Liver (tissue), 9 donors: ENCODE results near the gene TLNRD1. TPM values are rescaled to one million over a fixed set of nuclear protein-coding genes. Genes with fewer than 3 reads are reported as not detected.

ENCODE experiments used
- DNase-seq: peaks from one replicate; pipeline ENCODE4 v3.0.0-alpha.2; 2017; ENCODE audit warnings: low spot score
- H3K27ac ChIP-seq, 2 donors: one replicate each; pipeline ENCODE4 v1.7.0; 2013; ENCODE audit warnings: inconsistent platforms in 2 of 2, low read length in 2 of 2, control low read depth in 1 of 2, low read depth in 1 of 2, mild to moderate bottlenecking in 1 of 2
- H3K27me3 ChIP-seq, 4 donors: one replicate each; pipeline versions ENCODE4 v1.6.1 to v1.7.0; 2013; ENCODE audit warnings: low read length in 3 of 4, inconsistent platforms in 1 of 4, mild to moderate bottlenecking in 1 of 4, moderate library complexity in 1 of 4; ENCODE audit not compliant: control insufficient read depth in 4 of 4, insufficient read depth in 4 of 4
- H3K36me3 ChIP-seq, 4 donors: one replicate each; pipeline versions ENCODE4 v1.6.1 to v1.7.0; 2013; ENCODE audit warnings: low read length in 3 of 4, mild to moderate bottlenecking in 3 of 4, low read depth in 1 of 4, moderate library complexity in 1 of 4; ENCODE audit not compliant: control insufficient read depth in 4 of 4, insufficient read depth in 3 of 4
- H3K4me1 ChIP-seq, 4 donors: one replicate each; pipeline versions ENCODE4 v1.6.1 to v1.7.0; 2013; ENCODE audit warnings: low read length in 3 of 4, mild to moderate bottlenecking in 3 of 4, moderate library complexity in 1 of 4; ENCODE audit not compliant: control insufficient read depth in 4 of 4, insufficient read depth in 4 of 4
- H3K4me3 ChIP-seq, 3 donors: one replicate each; pipeline versions ENCODE4 v1.6.1 to v1.7.0; 2013; ENCODE audit warnings: low read length in 3 of 3, control low read depth in 1 of 3, low read depth in 1 of 3, mild to moderate bottlenecking in 1 of 3
- H3K9ac ChIP-seq, 2 donors: one replicate each; pipeline ENCODE4 v1.7.0; 2013; ENCODE audit warnings: low read length in 2 of 2, mild to moderate bottlenecking in 2 of 2, moderate library complexity in 2 of 2, control low read depth in 1 of 2, low read depth in 1 of 2
- H3K9me3 ChIP-seq, 4 donors: one replicate each; pipeline versions ENCODE4 v1.6.1 to v1.7.0; 2013; ENCODE audit warnings: low read length in 3 of 4; ENCODE audit not compliant: control insufficient read depth in 4 of 4
- ATF3 ChIP-seq: IDR thresholded peaks from 2 replicates; pipeline ENCODE4 v1.6.1; 2016; ENCODE audit warnings: antibody characterized with exemption
- CTCF ChIP-seq: fragments of 150-350 bp; IDR thresholded peaks from 2 replicates; pipeline ENCODE4 v1.5.1; 2017; ENCODE audit warnings: improper control_type of control experiment, low read depth, low read length; ENCODE audit not compliant: missing input control
- EGR1 ChIP-seq, 2 donors: IDR thresholded peaks; 2 replicates each; pipeline ENCODE4 v1.6.1; 2016 to 2018; ENCODE audit warnings: antibody characterized with exemption in 2 of 2, low read depth in 2 of 2
- FOXA1 ChIP-seq: IDR thresholded peaks from 2 replicates; pipeline ENCODE4 v1.6.1; 2016; ENCODE audit warnings: antibody characterized with exemption
- FOXA2 ChIP-seq: IDR thresholded peaks from 2 replicates; pipeline ENCODE4 v1.6.1; 2016; ENCODE audit warnings: antibody characterized with exemption
- GABPA ChIP-seq, 2 donors: IDR thresholded peaks in 1 of 2; conservative IDR thresholded peaks in 1 of 2; 2 replicates each; pipeline ENCODE4 v1.6.1; 2016; ENCODE audit warnings: antibody characterized with exemption in 2 of 2, mild to moderate bottlenecking in 1 of 2, moderate library complexity in 1 of 2
- HNF4A ChIP-seq, 2 donors: conservative IDR thresholded peaks; 2 replicates each; pipeline ENCODE4 v1.6.1; 2016; ENCODE audit warnings: antibody characterized with exemption in 2 of 2, mild to moderate bottlenecking in 2 of 2
- HNF4G ChIP-seq: IDR thresholded peaks from 2 replicates; pipeline ENCODE4 v1.6.1; 2016; ENCODE audit warnings: antibody characterized with exemption
- JUND ChIP-seq, 2 donors: IDR thresholded peaks; 2 replicates each; pipeline ENCODE4 v1.6.1; 2016; ENCODE audit warnings: antibody characterized with exemption in 2 of 2
- MAX ChIP-seq: IDR thresholded peaks from 2 replicates; pipeline ENCODE4 v1.6.1; 2016; ENCODE audit warnings: antibody characterized with exemption
- NR2F2 ChIP-seq: IDR thresholded peaks from 2 replicates; pipeline ENCODE4 v1.6.1; 2016; ENCODE audit warnings: antibody characterized with exemption
- RAD21 ChIP-seq, 2 donors: IDR thresholded peaks; 2 replicates each; pipeline ENCODE4 v1.6.1; 2016; ENCODE audit warnings: antibody characterized with exemption in 2 of 2, mild to moderate bottlenecking in 2 of 2
- REST ChIP-seq: IDR thresholded peaks from 2 replicates; pipeline ENCODE4 v1.6.1; 2016; ENCODE audit warnings: antibody characterized with exemption, mild to moderate bottlenecking
- RXRA ChIP-seq, 2 donors: IDR thresholded peaks; 2 replicates each; pipeline ENCODE4 v1.6.1; 2017 to 2018; ENCODE audit warnings: antibody characterized with exemption in 2 of 2, mild to moderate bottlenecking in 1 of 2
- SP1 ChIP-seq: IDR thresholded peaks from 2 replicates; pipeline ENCODE4 v1.6.1; 2018; ENCODE audit warnings: antibody characterized with exemption, mild to moderate bottlenecking
- TAF1 ChIP-seq: conservative IDR thresholded peaks from 2 replicates; pipeline ENCODE4 v1.6.1; 2016; ENCODE audit warnings: antibody characterized with exemption, mild to moderate bottlenecking
- YY1 ChIP-seq: IDR thresholded peaks from 2 replicates; pipeline ENCODE4 v1.6.1; 2016; ENCODE audit warnings: antibody characterized with exemption, mild to moderate bottlenecking
- ZBTB33 ChIP-seq: IDR thresholded peaks from 2 replicates; pipeline ENCODE4 v1.6.1; 2016; ENCODE audit warnings: antibody characterized with exemption
- WGBS: extraction: QIAGEN DNeasy Blood & Tissue Kit; methylation state at CpG from one replicate; pipeline ENCODE4 v1.1.7; 2013; 5-methylcytosine and 5-hydroxymethylcytosine counted together
- polyA plus RNA-seq, 2 donors: library from polyadenylated mRNA; stranded (reverse) in 1 of 2; unstranded in 1 of 2; fragments of 200-250 nt in 1 of 2; fragments of >200 nt in 1 of 2; fragmentation: Nextera tagmentation in 1 of 2; extraction: Ambion mirVana in 1 of 2; gene quantifications; one replicate each; pipeline versions ENCODE4 v1.2.1 to v1.2.3, GENCODE V29; 2013 to 2015
- total RNA-seq, 2 donors: library from RNA; depleted of rRNA; stranded (reverse); fragments of >200 nt; gene quantifications; one replicate each; pipeline ENCODE4 v1.2.3, GENCODE V29; 2014
- donor health status: healthy.
- donor health status: healthy.
- donor health status: healthy.
- donor health status: healthy.
- donor health status: healthy.

The TLNRD1 gene
- total and polyA plus RNA-seq, 4 donors, result 1.1 to 5.8 (median 3.2) TPM

GRCh38 chr15:81033508-81033907 is 32.8 kb downstream of the TLNRD1 start:
- DNase-seq, result no peak
- TF ChIP-seq ZBTB33 (no peak), FOXA1 (no peak), ATF3 (no peak)
- 42% methylated on average over 2 of the region's 2 CpGs for WGBS
- no peaks in the 10 kb centered on the region for H3K27me3 ChIP-seq
- H3K9me3 ChIP-seq, result no peaks in the 10 kb centered on the region
- H3K4me1 ChIP-seq, result peaks cover 2 to 46% (median 30%) of the 10 kb centered on the region in 4 donors
- H3K27ac ChIP-seq, result peak overlapping the region; percentile 25 to 36
- H3K4me3 ChIP-seq, result no peak overlapping the region
- H3K9ac ChIP-seq, result no peak overlapping the region
- H3K36me3 ChIP-seq, result no peaks in the 10 kb centered on the region

GRCh38 chr15:81037952-81038743 is 37.4 kb downstream of the TLNRD1 start:
- Histone ChIP-seq H3K36me3 (no peaks in the 10 kb centered on the region), H3K9me3 (no peaks in the 10 kb centered on the region), H3K9ac (peak overlapping the region in 1 of 2 donors; percentile 51), H3K27me3 (no peaks in the 10 kb centered on the region), H3K4me3 (no peak overlapping the region), H3K4me1 (peaks cover 4 to 50% (median 29%) of the 10 kb centered on the region in 4 donors), H3K27ac (peak overlapping the region; percentile 89)
- no peak for DNase-seq
- 70% methylated on average over 14 of the region's 14 CpGs for WGBS
- TF ChIP-seq TAF1, result no peak
- no peak for TF ChIP-seq EGR1 (IDR thresholded peaks at IDR 0.05; ENCODE audit: low read depth in 2 of 2)
- TF ChIP-seq RAD21 (IDR thresholded peaks at IDR 0.05), result no peak
- no peak for TF ChIP-seq REST
- no peak for TF ChIP-seq RXRA (IDR thresholded peaks at IDR 0.05)
- no peak for TF ChIP-seq ATF3
- no peak for TF ChIP-seq JUND (IDR thresholded peaks at IDR 0.05)
- TF ChIP-seq ZBTB33, result no peak
- TF ChIP-seq MAX, result no peak
- no peak for TF ChIP-seq NR2F2
- no peak for TF ChIP-seq SP1
- no peak for TF ChIP-seq HNF4A (conservative IDR thresholded peaks at IDR 0.05)
- TF ChIP-seq FOXA2, result no peak
- TF ChIP-seq GABPA (IDR thresholded peaks at IDR 0.05 in 1 of 2, conservative IDR thresholded peaks at IDR 0.05 in 1 of 2), result no peak
- no peak for TF ChIP-seq CTCF
- no peak for TF ChIP-seq YY1
- TF ChIP-seq FOXA1, result no peak
- no peak for TF ChIP-seq HNF4G
